SK-MEL-5 (cell line): ENCODE measurements around the gene USH2A. TPM values are rescaled to one million over a fixed set of nuclear protein-coding genes. Genes with fewer than 3 reads are reported as not detected.

Experiments used
- small RNA-seq, 2 experiments: library from RNA; depleted of rRNA; stranded (forward); fragments of <200 nt; gene quantifications; one replicate each; pipeline ENCODE3, GENCODE V24; 2014
- total RNA-seq: library from RNA; depleted of rRNA; stranded (reverse); fragments of >200 nt; shearing (Covaris generic); gene quantifications from 2 replicates; pipeline ENCODE4 v1.2.3, GENCODE V29; 2014

Gene USH2A
- total RNA-seq, 1 experiment from 2014 or later = 0.79 TPM

Small RNA genes within 50 kb of the gene (small RNA-seq; reads per million reads assigned to genes)
- gene MRPS18BP1 (0 reads per million in 2 experiments), gene RF00108 (0.24 to 0.41 reads per million in 2 experiments)
